ENCODE results near the gene DNPH1.

GRCh38 chr6:43213431-43213830 is 15.8 kb downstream of the DNPH1 start:
- TF ChIP-seq CTCF (IDR thresholded peaks at IDR 0.05) (no peak), POLR2AphosphoS5 (IDR thresholded peaks at IDR 0.05) (no peak), EP300 (IDR thresholded peaks at IDR 0.05) (no peak)
